Fibroblast of lung (primary cell): ENCODE data around the gene HNMT. TPM values are rescaled to one million over a fixed set of nuclear protein-coding genes. Genes with fewer than 3 reads are reported as not detected.

Experiments
- DNase-seq, 2 donors: peaks; one replicate each; pipeline versions ENCODE4 v3.0.0 to v3.0.0-alpha.2; 2010; ENCODE audit warnings: low read depth in 2 of 2
- H2AFZ ChIP-seq: 2 replicates; pipeline ENCODE4 v1.5.1; 2012; ENCODE audit warnings: low read length, control low read depth, inconsistent platforms
- H3K27ac ChIP-seq: 2 replicates; pipeline ENCODE4 v1.5.1; 2011; ENCODE audit warnings: low read length, control low read depth; ENCODE audit not compliant: insufficient read depth
- H3K27me3 ChIP-seq: 2 replicates; pipeline ENCODE4 v1.5.1; 2011; ENCODE audit warnings: mild to moderate bottlenecking, low read length; ENCODE audit not compliant: control insufficient read depth, insufficient read depth
- H3K36me3 ChIP-seq: 2 replicates; pipeline ENCODE4 v1.5.1; 2011; ENCODE audit warnings: low read length; ENCODE audit not compliant: control insufficient read depth, insufficient read depth
- H3K4me1 ChIP-seq: 2 replicates; pipeline ENCODE4 v1.5.1; 2011; ENCODE audit warnings: low read length; ENCODE audit not compliant: control insufficient read depth, insufficient read depth; ENCODE audit errors: extremely low read depth
- H3K4me2 ChIP-seq: 2 replicates; pipeline ENCODE4 v1.5.1; 2011; ENCODE audit warnings: low read length, control low read depth; ENCODE audit not compliant: insufficient read depth; ENCODE audit errors: extremely low read depth
- H3K4me3 ChIP-seq, 4 experiments: fragments of 200-600 bp in 1 of 4; sonication (generic) in 1 of 4; replicated peaks in 1 of 4; 2 replicates each; pipeline ENCODE4 v1.5.1; 2011 to 2016; ENCODE audit warnings: low read length in 4 of 4, low read depth in 3 of 4, mild to moderate bottlenecking in 3 of 4, control low read depth in 2 of 4, inconsistent platforms in 1 of 4, mixed read lengths in 1 of 4; ENCODE audit not compliant: insufficient read depth in 1 of 4; ENCODE audit errors: control extremely low read depth in 1 of 4
- H3K79me2 ChIP-seq: 2 replicates; pipeline ENCODE4 v1.5.1; 2012; ENCODE audit warnings: mild to moderate bottlenecking, low read length, inconsistent platforms; ENCODE audit not compliant: control insufficient read depth, insufficient read depth
- H3K9ac ChIP-seq: 2 replicates; pipeline ENCODE4 v1.5.1; 2011; ENCODE audit warnings: mild to moderate bottlenecking, low read length, control low read depth; ENCODE audit not compliant: insufficient read depth
- H3K9me3 ChIP-seq: 2 replicates; pipeline ENCODE4 v1.5.1; 2012; ENCODE audit warnings: low read depth, low read length; ENCODE audit not compliant: control insufficient read depth, insufficient read depth
- H4K20me1 ChIP-seq: 2 replicates; pipeline ENCODE4 v1.5.1; 2011; ENCODE audit warnings: low read length; ENCODE audit not compliant: control insufficient read depth, insufficient read depth; ENCODE audit errors: extremely low read depth
- EZH2 ChIP-seq: IDR thresholded peaks from 2 replicates; pipeline ENCODE4 v1.5.1; 2012; ENCODE audit warnings: low read length, control low read depth, mild to moderate bottlenecking; ENCODE audit errors: missing control alignments
- polyA plus RNA-seq, 2 donors: library from polyadenylated mRNA; depleted of rRNA in 1 of 2; stranded (reverse) in 1 of 2; unstranded in 1 of 2; fragments of >200 nt; gene quantifications; 2 replicates each; pipeline ENCODE4 v1.2.1, GENCODE V29; 2011 to 2012; ENCODE audit warnings: missing spikeins in 1 of 2
- total RNA-seq: library from RNA; depleted of rRNA; stranded (reverse); fragments of >200 nt; gene quantifications from 2 replicates; pipeline ENCODE4 v1.2.1, GENCODE V29; 2014
- TF ChIP-seq, protein P1 (sequence below), 2 donors: IDR thresholded peaks in 1 of 2; conservative IDR thresholded peaks in 1 of 2; 1 replicate in 1 of 2; 2 replicates in 1 of 2; pipeline ENCODE4 v1.5.1; 2011 to 2012; ENCODE audit warnings: low read length in 2 of 2, control low read depth in 1 of 2, inconsistent platforms in 1 of 2, low read depth in 1 of 2, mild to moderate bottlenecking in 1 of 2

Gene HNMT
- total and polyA plus RNA-seq, 2 donors (not counting 1 experiment from before 2014, with no cell fraction given): 45.9 to 163 TPM

GRCh38 chr2:137935591-137935990 lies 28.7 kb upstream of the HNMT start:
- no peaks in the 10 kb centered on the region for H3K9me3 ChIP-seq
- DNase-seq: no peak
- no peak overlapping the region for H3K27ac ChIP-seq
- H3K4me2 ChIP-seq: no peak overlapping the region
- H3K9ac ChIP-seq: no peak overlapping the region
- H3K36me3 ChIP-seq: no peaks in the 10 kb centered on the region
- TF ChIP-seq EZH2: no peak
- TF ChIP-seq, protein P1, sequence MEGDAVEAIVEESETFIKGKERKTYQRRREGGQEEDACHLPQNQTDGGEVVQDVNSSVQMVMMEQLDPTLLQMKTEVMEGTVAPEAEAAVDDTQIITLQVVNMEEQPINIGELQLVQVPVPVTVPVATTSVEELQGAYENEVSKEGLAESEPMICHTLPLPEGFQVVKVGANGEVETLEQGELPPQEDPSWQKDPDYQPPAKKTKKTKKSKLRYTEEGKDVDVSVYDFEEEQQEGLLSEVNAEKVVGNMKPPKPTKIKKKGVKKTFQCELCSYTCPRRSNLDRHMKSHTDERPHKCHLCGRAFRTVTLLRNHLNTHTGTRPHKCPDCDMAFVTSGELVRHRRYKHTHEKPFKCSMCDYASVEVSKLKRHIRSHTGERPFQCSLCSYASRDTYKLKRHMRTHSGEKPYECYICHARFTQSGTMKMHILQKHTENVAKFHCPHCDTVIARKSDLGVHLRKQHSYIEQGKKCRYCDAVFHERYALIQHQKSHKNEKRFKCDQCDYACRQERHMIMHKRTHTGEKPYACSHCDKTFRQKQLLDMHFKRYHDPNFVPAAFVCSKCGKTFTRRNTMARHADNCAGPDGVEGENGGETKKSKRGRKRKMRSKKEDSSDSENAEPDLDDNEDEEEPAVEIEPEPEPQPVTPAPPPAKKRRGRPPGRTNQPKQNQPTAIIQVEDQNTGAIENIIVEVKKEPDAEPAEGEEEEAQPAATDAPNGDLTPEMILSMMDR (conservative IDR thresholded peaks at IDR 0.05 in 1 of 2, IDR thresholded peaks at IDR 0.05 in 1 of 2; ENCODE audit: low read depth in 1 of 2, low read length in 2 of 2): no peak
- no peak overlapping the region for H3K4me3 ChIP-seq
- no peaks in the 10 kb centered on the region for H3K27me3 ChIP-seq
- H3K4me1 ChIP-seq: no peaks in the 10 kb centered on the region
- no peaks in the 10 kb centered on the region for H4K20me1 ChIP-seq
- no peak overlapping the region for H2AFZ ChIP-seq
- no peaks in the 10 kb centered on the region for H3K79me2 ChIP-seq

DNA sequence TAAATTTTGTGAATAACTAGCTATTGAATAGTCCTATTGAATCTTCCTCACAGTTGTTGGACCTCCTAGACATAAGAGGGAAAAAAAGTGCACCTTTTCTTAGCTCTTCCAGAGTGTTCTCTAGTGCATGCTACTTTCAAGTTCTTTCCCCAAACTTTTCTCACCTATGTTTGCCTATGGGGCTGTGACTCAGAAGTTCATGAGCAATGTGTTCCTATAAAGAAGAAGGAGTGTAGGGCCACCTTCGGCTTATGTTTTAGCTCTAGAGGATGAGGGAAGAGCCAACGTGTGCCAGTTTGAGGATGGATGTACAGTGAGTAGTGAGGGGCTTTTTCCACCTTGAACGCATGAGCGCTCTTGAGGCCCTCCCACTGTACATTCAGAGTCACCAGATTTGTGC lies 27.0 kb upstream of the HNMT start:
- H4K20me1 ChIP-seq: no peaks in the 10 kb centered on the region
- no peaks in the 10 kb centered on the region for H3K36me3 ChIP-seq
- TF ChIP-seq, protein P1 (conservative IDR thresholded peaks at IDR 0.05 in 1 of 2, IDR thresholded peaks at IDR 0.05 in 1 of 2; ENCODE audit: low read depth in 1 of 2, low read length in 2 of 2): no peak
- TF ChIP-seq EZH2: no peak
- DNase-seq: no peak
- no peaks in the 10 kb centered on the region for H3K27me3 ChIP-seq
- no peaks in the 10 kb centered on the region for H3K79me2 ChIP-seq
- no peak overlapping the region for H2AFZ ChIP-seq
- H3K4me2 ChIP-seq: no peak overlapping the region
- H3K27ac ChIP-seq: no peak overlapping the region
- no peaks in the 10 kb centered on the region for H3K9me3 ChIP-seq
- H3K4me1 ChIP-seq: no peaks in the 10 kb centered on the region
- H3K9ac ChIP-seq: no peak overlapping the region
- H3K4me3 ChIP-seq: no peak overlapping the region

DNA sequence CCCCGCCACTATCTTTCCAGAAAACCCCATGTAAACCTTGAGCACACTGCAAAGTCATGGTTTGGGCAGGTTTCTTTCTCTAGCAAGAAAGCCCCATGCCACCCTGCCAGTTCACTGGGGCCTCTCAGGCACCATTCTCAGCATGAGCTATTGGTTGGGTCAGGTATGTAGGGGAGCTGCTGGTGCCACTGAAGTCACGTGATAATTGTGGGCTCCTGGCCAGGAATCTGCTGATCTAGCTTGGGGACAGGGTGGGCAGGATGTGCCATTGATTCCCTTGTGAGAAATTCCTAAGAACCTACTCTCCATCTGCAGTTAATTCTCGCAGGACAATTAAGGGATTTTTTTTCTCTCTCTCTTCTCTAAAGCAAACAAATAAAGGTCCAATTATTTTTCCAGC lies 26.5 kb upstream of the HNMT start:
- Histone ChIP-seq H3K27ac (no peak overlapping the region), H4K20me1 (no peaks in the 10 kb centered on the region), H3K4me1 (no peaks in the 10 kb centered on the region), H3K9me3 (no peaks in the 10 kb centered on the region), H2AFZ (no peak overlapping the region), H3K4me3 (no peak overlapping the region), H3K9ac (no peak overlapping the region), H3K36me3 (no peaks in the 10 kb centered on the region), H3K79me2 (no peaks in the 10 kb centered on the region), H3K4me2 (no peak overlapping the region), H3K27me3 (no peaks in the 10 kb centered on the region)
- no peak for TF ChIP-seq EZH2
- TF ChIP-seq, protein P1 (conservative IDR thresholded peaks at IDR 0.05 in 1 of 2, IDR thresholded peaks at IDR 0.05 in 1 of 2; ENCODE audit: low read depth in 1 of 2, low read length in 2 of 2): no peak
- DNase-seq: no peak
